Adipose tissue (tissue), 3 donors: ENCODE measurements around the gene PTCHD4. TPM values are rescaled to one million over a fixed set of nuclear protein-coding genes. Genes with fewer than 3 reads are reported as not detected.
"Not testable (repeated sequence)": the region's sequence is repeated elsewhere in the genome, so short reads cannot be mapped to it uniquely, and the experiment has no call there.

ENCODE experiments used
- H3K27ac ChIP-seq: one replicate; pipeline ENCODE4 v1.5.1; 2013; ENCODE audit warnings: low read depth, low read length
- WGBS, 3 donors: extraction: QIAGEN DNeasy Blood & Tissue Kit; methylation state at CpG; one replicate each; pipeline ENCODE4 v1.1.7; 2013; 5-methylcytosine and 5-hydroxymethylcytosine counted together
- polyA plus RNA-seq, 3 donors: library from polyadenylated mRNA; stranded (reverse); fragments of 200-250 nt; gene quantifications; one replicate each; pipeline ENCODE4 v1.2.3, GENCODE V29; 2013
- donor health status: healthy with polysubstance abuse.
- donor health status: Bipolar disorder and iron deficiency.
- donor health status: healthy.

Gene PTCHD4
- under 1 TPM in 1 of 3 donors, not detected in 2; 0.10 TPM for polyA plus RNA-seq

GRCh38 chr6:48111143-48111506, at the start of gene PTCHD4:
TSS of gene PTCHD4 (minus strand) at chr6:48111197. CDS start at chr6:48068957, 42,240 bp downstream.
- 53 to 69% (median 61%) methylated on average over 1 of the region's 1 CpG for WGBS, 3 donors
- no peak within 1 kb of the TSS for H3K27ac ChIP-seq

DNA sequence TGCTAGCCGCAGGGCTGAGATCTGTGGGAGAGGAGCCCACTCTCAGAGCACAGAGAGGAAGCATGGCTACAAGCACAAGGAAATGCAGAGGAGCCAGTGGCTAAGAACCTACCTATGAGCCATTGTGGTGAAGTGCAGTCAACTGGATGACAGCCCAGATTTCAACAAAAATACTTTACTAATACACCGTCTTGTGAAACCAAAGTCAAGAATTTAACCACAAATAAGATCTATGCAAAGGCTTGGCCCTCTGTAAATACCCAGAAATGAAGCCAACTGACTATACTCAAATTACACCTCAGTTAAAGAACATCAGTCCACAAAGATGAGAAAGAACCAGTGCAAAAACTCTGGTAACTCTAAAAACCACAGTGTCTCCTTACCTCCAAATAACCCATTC, 40.1 kb upstream of the PTCHD4 start:
- 85 to 89% (median 88%) methylated on average over 2 of the region's 2 CpGs for WGBS, 3 donors
- H3K27ac ChIP-seq: no peak overlapping the region

DNA sequence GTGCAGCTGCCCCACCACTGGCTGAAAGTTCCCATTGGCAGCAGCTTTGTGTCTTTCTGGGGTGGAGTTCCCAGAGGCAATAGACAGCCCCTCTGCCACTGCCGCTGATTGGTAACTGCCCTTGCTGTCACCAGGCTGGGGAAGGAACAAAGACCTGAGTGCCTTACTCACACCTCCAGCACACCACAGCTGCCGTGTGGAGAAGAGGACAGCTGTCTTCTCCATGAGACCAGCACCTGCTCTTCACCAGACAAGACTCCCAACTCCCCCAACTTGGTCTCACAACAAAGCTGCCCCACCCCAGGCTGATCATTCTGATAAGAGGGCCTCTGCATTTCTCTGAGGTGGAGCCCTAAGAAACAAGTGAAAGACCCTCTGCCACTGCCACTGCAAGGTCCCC, 39.7 kb upstream of the PTCHD4 start:
- 71 to 94% (median 82%) methylated on average over 2 of the region's 2 CpGs for WGBS, 3 donors
- H3K27ac ChIP-seq: no peak overlapping the region

GRCh38 chr6:48147051-48147450, 36.1 kb upstream of the PTCHD4 start:
- H3K27ac ChIP-seq: no peak overlapping the region

GRCh38 chr6:48144021-48144420, 33.0 kb upstream of the PTCHD4 start:
- no peak overlapping the region for H3K27ac ChIP-seq
- WGBS, 3 donors: 28 to 38% (median 31%) methylated on average over 3 of the region's 3 CpGs

GRCh38 chr6:48141975-48142374, 31.0 kb upstream of the PTCHD4 start:
- H3K27ac ChIP-seq: no peak overlapping the region
- 32 to 49% (median 46%) methylated on average over 2 of the region's 2 CpGs for WGBS, 3 donors

DNA sequence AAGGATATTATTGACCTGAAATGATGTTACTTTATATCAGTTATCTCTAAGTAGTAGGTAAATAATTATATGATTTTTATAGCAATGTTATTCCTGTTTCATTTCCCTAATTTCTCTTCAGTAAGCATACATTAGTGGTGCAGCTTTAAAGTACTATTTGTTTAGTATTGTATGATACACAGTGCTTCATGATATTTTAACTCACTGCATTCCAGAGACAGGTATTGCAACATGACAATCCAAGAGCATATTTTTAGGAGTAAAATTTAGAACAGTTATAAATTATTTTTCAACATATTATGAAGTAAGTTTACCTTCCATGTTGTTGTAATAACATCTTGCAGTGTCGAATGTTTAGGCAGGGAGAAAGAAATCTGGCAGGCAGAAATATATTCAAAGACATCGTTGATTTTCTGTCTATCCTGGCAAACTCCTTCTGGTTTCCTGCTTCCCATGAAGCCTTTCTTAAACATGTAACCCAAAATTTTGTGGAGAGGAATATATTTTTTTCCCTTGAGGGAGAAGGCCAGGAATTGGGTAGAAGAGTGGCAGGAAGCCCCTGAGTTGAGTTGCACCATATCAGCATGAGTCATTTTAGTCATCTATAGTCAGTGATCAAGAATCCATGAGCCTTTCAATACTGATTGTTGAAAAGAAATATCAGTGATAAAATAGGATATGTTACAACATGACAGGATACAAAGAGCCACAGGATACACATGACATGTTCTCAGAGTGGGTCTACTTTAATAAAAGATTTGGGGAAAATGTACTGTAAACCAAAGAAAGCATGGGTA, 29.0 kb upstream of the PTCHD4 start:
- WGBS, 3 donors: 69 to 76% (median 69%) methylated on average over 2 of the region's 2 CpGs
- H3K27ac ChIP-seq: no peak overlapping the region

DNA sequence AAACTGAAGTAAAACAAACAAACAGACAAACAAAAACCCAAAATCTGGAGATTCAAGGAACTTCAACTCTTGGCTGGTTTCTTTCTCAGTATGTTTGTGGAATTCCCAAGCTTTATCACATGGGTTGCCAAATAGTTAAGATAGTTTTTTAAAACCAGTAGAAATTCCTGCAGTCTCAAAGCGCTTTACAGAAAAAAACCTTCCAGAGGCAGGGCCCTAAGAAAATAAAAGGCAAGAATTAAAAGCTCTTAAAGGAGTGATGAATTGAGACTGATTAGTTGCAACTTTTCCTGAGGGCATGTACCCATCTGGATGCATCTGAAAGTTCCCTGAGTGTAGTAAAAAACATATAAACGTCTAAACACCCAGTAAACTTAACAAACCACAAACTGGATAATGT, 25.9 kb upstream of the PTCHD4 start:
- H3K27ac ChIP-seq: no peak overlapping the region
- 51 to 66% (median 58%) methylated on average over 2 of the region's 2 CpGs for WGBS, 3 donors

GRCh38 chr6:48135323-48136084, 24.5 kb upstream of the PTCHD4 start:
- WGBS, 3 donors: 57 to 65% (median 64%) methylated on average over 5 of the region's 5 CpGs

DNA sequence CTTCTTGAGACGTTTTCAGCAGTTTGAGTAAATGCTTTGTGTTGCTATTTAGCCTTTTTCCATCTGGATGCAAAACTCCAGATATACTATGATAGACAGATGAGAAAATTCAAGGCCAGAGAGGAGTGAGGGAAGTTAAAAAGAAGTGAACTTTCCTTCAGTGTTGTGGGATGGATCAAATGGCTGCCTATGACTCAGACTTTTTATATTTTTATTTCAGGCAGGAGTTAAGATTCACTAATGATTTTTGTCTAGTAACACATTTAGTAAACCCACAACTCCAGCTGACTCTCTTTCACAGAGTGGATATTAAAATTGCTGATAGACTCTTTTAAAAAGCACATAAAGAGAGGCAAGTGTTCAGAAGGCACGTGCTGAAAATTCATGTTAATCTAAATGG, 23.2 kb upstream of the PTCHD4 start:
- WGBS, 3 donors: 32 to 53% (median 52%) methylated on average over 2 of the region's 2 CpGs
- no peak overlapping the region for H3K27ac ChIP-seq

More at GRCh38 chr6:48135323-48136084, 24.5 kb upstream of the PTCHD4 start:
- H3K27ac ChIP-seq: no peak overlapping the region

- WGBS, 3 donors: 46 to 74% (median 73%) methylated on average over 4 of the region's 4 CpGs
- H3K27ac ChIP-seq: no peak overlapping the region
Measured at GRCh38 chr6:48123601-48124000, 12.6 kb upstream of the PTCHD4 start.

DNA sequence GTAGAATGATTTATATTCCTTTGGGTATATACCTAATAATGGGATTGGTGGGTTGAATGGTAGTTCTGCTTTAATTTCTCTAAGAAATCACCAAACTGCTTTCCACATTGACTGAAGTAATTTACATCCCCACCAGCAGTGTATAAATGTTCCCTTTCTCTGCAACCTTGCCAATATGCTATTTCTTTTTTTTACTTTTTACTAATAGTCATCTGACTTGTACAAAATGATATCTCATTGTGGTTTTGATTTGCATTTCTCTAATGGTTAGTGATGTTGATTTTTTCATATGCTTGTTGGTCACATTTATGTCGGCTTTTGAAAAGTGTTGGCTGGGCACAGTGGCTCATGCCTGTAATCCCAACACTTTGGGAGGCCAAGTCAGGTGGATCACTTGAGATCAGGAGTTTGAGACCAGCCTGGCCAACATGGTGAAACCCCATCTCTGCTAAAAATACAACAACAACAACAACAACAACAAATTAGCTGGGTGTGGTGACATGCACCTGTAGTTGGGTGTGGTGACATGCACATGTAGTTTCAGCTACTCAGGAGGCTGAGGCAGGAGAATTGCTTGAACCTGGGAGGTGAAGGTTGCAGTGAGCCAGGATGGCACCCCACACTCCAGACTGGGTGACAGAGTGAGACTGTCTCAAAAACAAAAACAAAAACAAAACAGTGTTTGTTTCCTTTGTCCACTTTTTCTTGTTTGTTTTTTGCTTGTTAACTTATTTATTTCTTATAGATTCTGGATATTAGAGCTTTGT, 11.2 kb upstream of the PTCHD4 start:
- WGBS, 3 donors: 67 to 74% (median 72%) methylated on average over 1 of the region's 1 CpG
- H3K27ac ChIP-seq: not testable (repeated sequence)

DNA sequence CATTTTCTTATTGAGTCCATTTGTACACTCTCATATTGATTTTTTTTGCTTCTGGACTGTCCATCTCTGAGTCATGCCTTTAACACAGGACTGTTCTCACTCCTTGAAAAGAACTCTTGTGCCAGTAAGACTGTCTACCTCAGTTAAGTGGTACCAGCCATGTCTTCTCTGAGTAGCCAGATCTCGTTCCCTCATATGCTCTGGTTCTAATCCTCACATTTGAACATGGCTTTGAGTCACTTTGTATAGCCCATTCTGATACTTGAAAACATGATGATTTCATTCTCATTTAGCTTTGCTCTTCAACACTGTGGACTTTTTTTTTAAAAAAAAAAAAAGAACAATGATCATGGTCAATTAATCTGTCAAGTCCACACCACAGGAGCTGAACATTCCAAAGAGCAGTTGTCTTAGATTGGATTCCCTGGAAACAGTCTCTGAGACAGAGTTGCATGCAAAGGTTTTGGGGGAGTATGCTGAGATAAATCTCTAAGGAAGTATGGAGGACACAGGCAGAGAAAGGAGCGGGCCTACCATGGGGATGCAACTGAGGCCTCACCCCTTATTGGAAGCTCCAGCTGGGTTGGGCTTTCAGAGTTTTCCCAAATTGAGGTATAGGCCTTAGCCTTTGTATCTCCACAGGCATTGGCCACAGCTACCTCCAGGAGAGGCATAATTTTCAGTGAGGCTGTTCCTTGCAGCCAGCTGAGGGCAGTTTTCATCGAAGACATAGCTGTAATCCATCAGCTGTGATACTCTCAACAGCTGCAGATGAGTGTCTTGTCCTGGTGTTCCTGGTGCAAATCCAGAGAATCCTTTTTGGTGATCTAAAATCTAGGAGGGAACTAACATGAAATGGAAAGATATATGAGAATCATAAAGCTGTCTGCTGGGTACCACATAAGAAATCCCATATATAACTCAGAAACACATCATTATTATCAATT, 6.0 kb upstream of the PTCHD4 start:
- H3K27ac ChIP-seq: no peak overlapping the region
- 83 to 89% (median 89%) methylated on average over 3 of the region's 3 CpGs for WGBS, 3 donors

- WGBS, 3 donors: 52 to 87% (median 85%) methylated on average over 2 of the region's 2 CpGs
- no peak overlapping the region for H3K27ac ChIP-seq
Measured at GRCh38 chr6:48113130-48113529, 2.1 kb upstream of the PTCHD4 start.

DNA sequence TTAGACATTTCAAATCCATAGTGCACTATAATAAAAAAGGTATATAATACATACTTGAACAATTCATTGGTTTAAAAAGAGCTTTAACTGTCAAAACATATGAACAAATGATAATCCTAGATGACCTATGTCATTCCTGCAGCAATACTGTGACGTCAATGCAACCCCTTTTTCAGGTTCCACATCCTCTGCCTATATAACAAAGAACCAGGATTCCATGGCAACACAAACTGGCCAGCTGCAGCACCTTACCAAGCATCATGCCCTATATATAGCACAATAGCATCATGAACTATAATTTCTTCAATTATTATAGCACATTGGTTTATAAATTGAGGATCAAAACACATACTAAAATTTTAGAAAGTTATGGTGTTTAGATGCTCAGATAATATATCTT, 578 bp upstream of the PTCHD4 start:
- no peak overlapping the region for H3K27ac ChIP-seq
- 52 to 64% (median 62%) methylated on average over 1 of the region's 1 CpG for WGBS, 3 donors

GRCh38 chr6:48110436-48111142, 408 bp downstream of the PTCHD4 start:
- no peak overlapping the region for H3K27ac ChIP-seq

DNA sequence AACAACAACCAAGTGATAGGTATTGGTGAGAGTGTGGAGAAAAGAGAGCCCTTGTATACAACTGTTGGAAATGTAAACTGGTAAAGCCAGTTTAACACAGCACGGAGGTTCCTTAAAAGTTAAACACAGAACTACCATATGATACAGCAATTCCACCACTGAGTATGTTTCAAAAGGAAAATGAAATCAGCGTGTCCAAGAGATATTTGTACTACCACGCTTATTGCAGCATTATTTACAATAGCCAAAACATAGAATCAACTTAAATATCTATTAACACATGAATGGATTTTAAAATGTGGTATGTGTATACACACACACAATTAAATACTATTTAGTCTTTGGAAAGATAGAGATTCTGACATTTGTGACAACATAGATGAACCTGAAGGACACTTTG, 1.1 kb downstream of the PTCHD4 start:
- 20 to 80% (median 54%) methylated on average over 3 of the region's 3 CpGs for WGBS, 3 donors

More at GRCh38 chr6:48110436-48111142, 408 bp downstream of the PTCHD4 start:
- 90 to 96% (median 96%) methylated on average over 2 of the region's 2 CpGs for whole genome bisulfite sequencing, 3 donors

More for the DNA sequence above, 1.1 kb downstream of the PTCHD4 start:
- no peak overlapping the region for H3K27ac ChIP-seq
